ENCODE data around the gene RFPL3.

- TF ChIP-seq CTCF (IDR thresholded peaks at IDR 0.05): no peak
- no peak for TF ChIP-seq EZH2 (IDR thresholded peaks at IDR 0.05; ENCODE audit: borderline replicate concordance, insufficient read depth, low read depth, low read length, poor library complexity, severe bottlenecking)
Observed at GRCh38 chr22:32313532-32313931, 44.1 kb upstream of the RFPL3 start.
